Measurements from ENCODE around the gene PABPC1L. TPM values are rescaled to one million over a fixed set of nuclear protein-coding genes. Genes with fewer than 3 reads are reported as not detected.

Gene PABPC1L
- total RNA-seq, 2 donors from 2014 or later = 11.5 to 36.3 TPM

- H3K27me3 ChIP-seq = no peaks in the 10 kb centered on the region
- H3K9ac ChIP-seq (ENCODE audit: low read depth in 2 of 2, low read length in 2 of 2) = no peak overlapping the region
- no peak for DNase-seq
- no peaks in the 10 kb centered on the region for H3K36me3 ChIP-seq
- intact Hi-C loops (cut with DNase I) = loop anchor here (10.0 kb wide), 1 partner anchor 60 kb away; no protein-coding TSS in a partner anchor
- no peak overlapping the region for H3K4me3 ChIP-seq
- no peak for TF ChIP-seq CTCF (IDR thresholded peaks at IDR 0.05)
- peaks cover 23% of the 10 kb centered on the region for H3K4me1 ChIP-seq
- H3K27ac ChIP-seq = no peak overlapping the region
- no peaks in the 10 kb centered on the region for H3K9me3 ChIP-seq
Observed at GRCh38 chr20:44894959-44895358, 14.9 kb upstream of the PABPC1L start.

- intact Hi-C loops (cut with DNase I) = loop anchor here (10.0 kb wide), 1 partner anchor 58 kb away; no protein-coding TSS in a partner anchor
- Histone ChIP-seq H3K4me3 (no peak overlapping the region), H3K27ac (no peak overlapping the region), H3K36me3 (peaks cover under 1% of the 10 kb centered on the region), H3K9me3 (no peaks in the 10 kb centered on the region), H3K4me1 (peaks cover 13% of the 10 kb centered on the region), H3K27me3 (no peaks in the 10 kb centered on the region), H3K9ac (ENCODE audit: low read depth in 2 of 2, low read length in 2 of 2) (no peak overlapping the region)
- TF ChIP-seq CTCF (IDR thresholded peaks at IDR 0.05) = no peak
- no peak for DNase-seq
Observed at GRCh38 chr20:44896583-44896982, 13.3 kb upstream of the PABPC1L start.

GRCh38 chr20:44897133-44897532 is 12.7 kb upstream of the PABPC1L start:
- Histone ChIP-seq H3K27ac (no peak overlapping the region), H3K27me3 (no peaks in the 10 kb centered on the region), H3K36me3 (peaks cover 6% of the 10 kb centered on the region), H3K9me3 (no peaks in the 10 kb centered on the region), H3K4me3 (no peak overlapping the region), H3K4me1 (peaks cover 7% of the 10 kb centered on the region), H3K9ac (ENCODE audit: low read depth in 2 of 2, low read length in 2 of 2) (no peak overlapping the region)
- TF ChIP-seq CTCF (IDR thresholded peaks at IDR 0.05) = no peak
- intact Hi-C loops (cut with DNase I) = loop anchor here (10.0 kb wide), 1 partner anchor 58 kb away; no protein-coding TSS in a partner anchor
- DNase-seq = no peak

GRCh38 chr20:44900231-44900854 is 9.5 kb upstream of the PABPC1L start:
- intact Hi-C loops (cut with DNase I) = no loop called here
- H3K27me3 ChIP-seq = no peaks in the 10 kb centered on the region
- peaks cover 18% of the 10 kb centered on the region for H3K36me3 ChIP-seq
- H3K4me3 ChIP-seq = no peak overlapping the region
- H3K9me3 ChIP-seq = no peaks in the 10 kb centered on the region
- no peak for DNase-seq
- H3K9ac ChIP-seq (ENCODE audit: low read depth in 2 of 2, low read length in 2 of 2) = no peak overlapping the region
- H3K4me1 ChIP-seq = peaks cover 7% of the 10 kb centered on the region
- H3K27ac ChIP-seq = no peak overlapping the region
- TF ChIP-seq CTCF (IDR thresholded peaks at IDR 0.05) = no peak

GRCh38 chr20:44901974-44902373 is 7.9 kb upstream of the PABPC1L start:
- peaks cover 22% of the 10 kb centered on the region for H3K36me3 ChIP-seq

More at GRCh38 chr20:44901974-44902373, 7.9 kb upstream of the PABPC1L start:
- Histone ChIP-seq H3K9me3 (no peaks in the 10 kb centered on the region), H3K27ac (no peak overlapping the region), H3K27me3 (no peaks in the 10 kb centered on the region), H3K4me1 (peaks cover 5% of the 10 kb centered on the region), H3K9ac (ENCODE audit: low read depth in 2 of 2, low read length in 2 of 2) (no peak overlapping the region), H3K4me3 (no peak overlapping the region)
- DNase-seq = no peak
- TF ChIP-seq CTCF (IDR thresholded peaks at IDR 0.05) = no peak
- intact Hi-C loops (cut with DNase I) = no loop called here

Data from colonic mucosa (tissue), 4 donors.